Stimulated activated effector memory CD8-positive, alpha-beta T cell treated with anti-CD3 and anti-CD28 coated beads, Interleukin-12 subunit alpha, Interleukin-12 subunit beta, amount 100 ng/mL, for 72 hours (primary cell): ENCODE measurements around the gene TRPM8.

Experiments used
- ATAC-seq: fragments of 150-1000 bp; cut with Tn5 transposase; 2 replicates; pipeline ENCODE4 v1.10.0; 2021
- DNase-seq, 2 donors: peaks; one replicate each; pipeline ENCODE4 v3.0.0; 2021 to 2022; ENCODE audit warnings: low spot score in 2 of 2
- H3K27ac Mint-ChIP-seq: one replicate; pipeline ENCODE4 v1.8.0; 2022; ENCODE audit warnings: mild to moderate bottlenecking, mixed read lengths
- H3K36me3 Mint-ChIP-seq: one replicate; pipeline ENCODE4 v1.8.0; 2022; ENCODE audit warnings: mild to moderate bottlenecking, mixed read lengths
- H3K4me1 Mint-ChIP-seq: one replicate; pipeline ENCODE4 v1.8.0; 2022; ENCODE audit warnings: mixed read lengths
- H3K4me3 Mint-ChIP-seq: one replicate; pipeline ENCODE4 v1.8.0; 2022; ENCODE audit warnings: mild to moderate bottlenecking, mixed read lengths
- H3K9me3 Mint-ChIP-seq: one replicate; pipeline ENCODE4 v1.8.0; 2022; ENCODE audit warnings: mixed read lengths

The TRPM8 gene

GRCh38 chr2:233996000-233996399, 78.8 kb downstream of the TRPM8 start:
- H3K4me3 Mint-ChIP-seq, result no peak overlapping the region
- H3K9me3 Mint-ChIP-seq, result no peaks in the 10 kb centered on the region
- no peak overlapping the region for H3K27ac Mint-ChIP-seq
- ATAC-seq, result peak; percentile 58
- no peak for DNase-seq
- peaks cover 35% of the 10 kb centered on the region for H3K4me1 Mint-ChIP-seq
- H3K36me3 Mint-ChIP-seq, result no peaks in the 10 kb centered on the region

GRCh38 chr2:233996461-233996860, 79.3 kb downstream of the TRPM8 start:
- no peak overlapping the region for H3K4me3 Mint-ChIP-seq
- no peak for DNase-seq
- no peak for ATAC-seq

GRCh38 chr2:233997707-233998106, 80.5 kb downstream of the TRPM8 start:
- H3K36me3 Mint-ChIP-seq, result peaks cover 5% of the 10 kb centered on the region
- H3K27ac Mint-ChIP-seq, result no peak overlapping the region
- DNase-seq (no peak), ATAC-seq (no peak)
- H3K4me3 Mint-ChIP-seq, result no peak overlapping the region
- H3K4me1 Mint-ChIP-seq, result peaks cover 35% of the 10 kb centered on the region
- H3K9me3 Mint-ChIP-seq, result no peaks in the 10 kb centered on the region

More at GRCh38 chr2:233996461-233996860, 79.3 kb downstream of the TRPM8 start:
- Mint-ChIP-seq H3K9me3 (no peaks in the 10 kb centered on the region), H3K36me3 (peaks cover 4% of the 10 kb centered on the region), H3K4me1 (peaks cover 35% of the 10 kb centered on the region), H3K27ac (no peak overlapping the region)

- Mint-ChIP-seq H3K27ac (no peak overlapping the region), H3K36me3 (peaks cover 5% of the 10 kb centered on the region), H3K4me1 (peaks cover 43% of the 10 kb centered on the region), H3K4me3 (no peak overlapping the region), H3K9me3 (no peaks in the 10 kb centered on the region)
- DNase-seq, result no peak
- ATAC-seq, result no peak
These were observed 82.0 kb downstream of the TRPM8 start for GRCh38 chr2:233999182-233999581.

- peak overlapping the region; percentile 24 for H3K4me3 Mint-ChIP-seq
- peaks cover 5% of the 10 kb centered on the region for H3K36me3 Mint-ChIP-seq
- H3K9me3 Mint-ChIP-seq, result no peaks in the 10 kb centered on the region
- no peak for DNase-seq
- peak overlapping the region; percentile 48 for H3K27ac Mint-ChIP-seq
- peaks cover 36% of the 10 kb centered on the region for H3K4me1 Mint-ChIP-seq
- peak; percentile 81 for ATAC-seq
These were observed 84.4 kb downstream of the TRPM8 start for GRCh38 chr2:234001380-234002160.

GRCh38 chr2:234002281-234002680, 85.1 kb downstream of the TRPM8 start:
- no peak overlapping the region for H3K27ac Mint-ChIP-seq

GRCh38 chr2:234003972-234004617, 86.9 kb downstream of the TRPM8 start:
- Mint-ChIP-seq H3K27ac (no peak overlapping the region), H3K36me3 (peaks cover 5% of the 10 kb centered on the region), H3K4me1 (peaks cover 30% of the 10 kb centered on the region), H3K9me3 (no peaks in the 10 kb centered on the region), H3K4me3 (no peak overlapping the region)
- no peak for DNase-seq
- peak; percentile 83 for ATAC-seq

More at GRCh38 chr2:234002281-234002680, 85.1 kb downstream of the TRPM8 start:
- Mint-ChIP-seq H3K36me3 (peaks cover 5% of the 10 kb centered on the region), H3K4me1 (peaks cover 34% of the 10 kb centered on the region), H3K4me3 (no peak overlapping the region), H3K9me3 (no peaks in the 10 kb centered on the region)
- DNase-seq, result no peak
- peak; percentile 65 for ATAC-seq

GRCh38 chr2:234005126-234005525, 88.0 kb downstream of the TRPM8 start:
- no peak overlapping the region for H3K4me3 Mint-ChIP-seq
- no peaks in the 10 kb centered on the region for H3K9me3 Mint-ChIP-seq
- DNase-seq, result no peak
- no peak for ATAC-seq
- H3K27ac Mint-ChIP-seq, result no peak overlapping the region
- peaks cover 32% of the 10 kb centered on the region for H3K4me1 Mint-ChIP-seq
- peaks cover 5% of the 10 kb centered on the region for H3K36me3 Mint-ChIP-seq

GRCh38 chr2:234006501-234006900, 89.3 kb downstream of the TRPM8 start:
- H3K27ac Mint-ChIP-seq, result no peak overlapping the region
- ATAC-seq (no peak), DNase-seq (no peak)
- H3K4me1 Mint-ChIP-seq, result peaks cover 26% of the 10 kb centered on the region
- no peaks in the 10 kb centered on the region for H3K9me3 Mint-ChIP-seq
- no peak overlapping the region for H3K4me3 Mint-ChIP-seq
- no peaks in the 10 kb centered on the region for H3K36me3 Mint-ChIP-seq

GRCh38 chr2:234014427-234014826, 97.3 kb downstream of the TRPM8 start:
- H3K36me3 Mint-ChIP-seq, result no peaks in the 10 kb centered on the region
- peaks cover 7% of the 10 kb centered on the region for H3K4me1 Mint-ChIP-seq
- no peaks in the 10 kb centered on the region for H3K9me3 Mint-ChIP-seq
- H3K4me3 Mint-ChIP-seq, result no peak overlapping the region
- DNase-seq (no peak), ATAC-seq (no peak)
- H3K27ac Mint-ChIP-seq, result no peak overlapping the region

- peaks cover 7% of the 10 kb centered on the region for H3K4me1 Mint-ChIP-seq
- H3K4me3 Mint-ChIP-seq, result no peak overlapping the region
- no peak for ATAC-seq
- no peaks in the 10 kb centered on the region for H3K9me3 Mint-ChIP-seq
- H3K36me3 Mint-ChIP-seq, result no peaks in the 10 kb centered on the region
- H3K27ac Mint-ChIP-seq, result no peak overlapping the region
- DNase-seq, result no peak
These were observed 98.7 kb downstream of the TRPM8 start for GRCh38 chr2:234015861-234016260.

- no peak for ATAC-seq
- Mint-ChIP-seq H3K4me1 (peaks cover 18% of the 10 kb centered on the region), H3K9me3 (no peaks in the 10 kb centered on the region), H3K36me3 (no peaks in the 10 kb centered on the region), H3K27ac (no peak overlapping the region), H3K4me3 (no peak overlapping the region)
- no peak for DNase-seq
These were observed 102.7 kb downstream of the TRPM8 start for GRCh38 chr2:234019896-234020295.

- Mint-ChIP-seq H3K4me3 (no peak overlapping the region), H3K27ac (no peak overlapping the region), H3K4me1 (peaks cover 18% of the 10 kb centered on the region), H3K36me3 (no peaks in the 10 kb centered on the region), H3K9me3 (no peaks in the 10 kb centered on the region)
- DNase-seq, result no peak
- ATAC-seq, result no peak
These were observed 103.2 kb downstream of the TRPM8 start for GRCh38 chr2:234020332-234020731.

GRCh38 chr2:234022424-234022823, 105.3 kb downstream of the TRPM8 start:
- Mint-ChIP-seq H3K36me3 (no peaks in the 10 kb centered on the region), H3K9me3 (peaks cover under 1% of the 10 kb centered on the region), H3K4me1 (peaks cover 39% of the 10 kb centered on the region), H3K4me3 (no peak overlapping the region), H3K27ac (no peak overlapping the region)
- DNase-seq, result no peak
- ATAC-seq, result no peak

- peaks cover 4% of the 10 kb centered on the region for H3K9me3 Mint-ChIP-seq
- DNase-seq (no peak), ATAC-seq (no peak)
- no peak overlapping the region for H3K27ac Mint-ChIP-seq
- H3K4me1 Mint-ChIP-seq, result peaks cover 52% of the 10 kb centered on the region
- no peaks in the 10 kb centered on the region for H3K36me3 Mint-ChIP-seq
- no peak overlapping the region for H3K4me3 Mint-ChIP-seq
These were observed 107.1 kb downstream of the TRPM8 start for GRCh38 chr2:234024304-234024703.

- Mint-ChIP-seq H3K27ac (peak overlapping the region; percentile 15), H3K9me3 (peaks cover 4% of the 10 kb centered on the region), H3K36me3 (no peaks in the 10 kb centered on the region), H3K4me1 (peaks cover 53% of the 10 kb centered on the region), H3K4me3 (peak overlapping the region; percentile 60)
- ATAC-seq, result peak; percentile 70
- DNase-seq, result no peak
These were observed 108.3 kb downstream of the TRPM8 start for GRCh38 chr2:234025466-234025865.
